GM12875 (cell line): ENCODE results near the gene ZFHX3.

Experiments used
- H3K4me3 ChIP-seq: one replicate; pipeline ENCODE4 v1.5.1; 2011; ENCODE audit warnings: low read depth, low read length, control low read depth
- TF ChIP-seq, protein P1 (sequence below): IDR thresholded peaks from 2 replicates; pipeline ENCODE4 v1.5.1; 2011; ENCODE audit warnings: low read depth, mild to moderate bottlenecking, control low read depth, inconsistent platforms, low read length, moderate library complexity, borderline replicate concordance; ENCODE audit not compliant: insufficient read depth

The ZFHX3 gene

DNA sequence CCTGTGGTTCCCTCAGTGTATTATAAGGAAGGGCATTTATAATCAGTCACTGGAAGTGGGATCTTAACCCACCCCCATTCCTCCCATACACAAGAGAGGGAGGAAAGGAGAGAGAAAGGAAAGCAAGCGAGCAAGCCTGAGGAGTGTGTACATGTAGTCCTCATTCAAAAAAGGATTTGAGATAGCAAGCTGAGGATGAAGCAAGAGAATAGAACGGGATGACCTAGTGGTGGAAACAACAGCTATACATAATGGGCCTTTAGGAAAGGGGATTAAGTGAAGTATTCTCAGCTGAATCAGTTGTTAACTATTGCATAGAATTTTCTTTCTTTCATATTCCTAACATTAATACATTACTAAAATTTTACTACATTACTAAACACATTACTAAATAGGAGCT lies 281.4 kb downstream of the ZFHX3 start:
- TF ChIP-seq, protein P1, sequence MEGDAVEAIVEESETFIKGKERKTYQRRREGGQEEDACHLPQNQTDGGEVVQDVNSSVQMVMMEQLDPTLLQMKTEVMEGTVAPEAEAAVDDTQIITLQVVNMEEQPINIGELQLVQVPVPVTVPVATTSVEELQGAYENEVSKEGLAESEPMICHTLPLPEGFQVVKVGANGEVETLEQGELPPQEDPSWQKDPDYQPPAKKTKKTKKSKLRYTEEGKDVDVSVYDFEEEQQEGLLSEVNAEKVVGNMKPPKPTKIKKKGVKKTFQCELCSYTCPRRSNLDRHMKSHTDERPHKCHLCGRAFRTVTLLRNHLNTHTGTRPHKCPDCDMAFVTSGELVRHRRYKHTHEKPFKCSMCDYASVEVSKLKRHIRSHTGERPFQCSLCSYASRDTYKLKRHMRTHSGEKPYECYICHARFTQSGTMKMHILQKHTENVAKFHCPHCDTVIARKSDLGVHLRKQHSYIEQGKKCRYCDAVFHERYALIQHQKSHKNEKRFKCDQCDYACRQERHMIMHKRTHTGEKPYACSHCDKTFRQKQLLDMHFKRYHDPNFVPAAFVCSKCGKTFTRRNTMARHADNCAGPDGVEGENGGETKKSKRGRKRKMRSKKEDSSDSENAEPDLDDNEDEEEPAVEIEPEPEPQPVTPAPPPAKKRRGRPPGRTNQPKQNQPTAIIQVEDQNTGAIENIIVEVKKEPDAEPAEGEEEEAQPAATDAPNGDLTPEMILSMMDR, result no peak
- H3K4me3 ChIP-seq, result no peak overlapping the region

DNA sequence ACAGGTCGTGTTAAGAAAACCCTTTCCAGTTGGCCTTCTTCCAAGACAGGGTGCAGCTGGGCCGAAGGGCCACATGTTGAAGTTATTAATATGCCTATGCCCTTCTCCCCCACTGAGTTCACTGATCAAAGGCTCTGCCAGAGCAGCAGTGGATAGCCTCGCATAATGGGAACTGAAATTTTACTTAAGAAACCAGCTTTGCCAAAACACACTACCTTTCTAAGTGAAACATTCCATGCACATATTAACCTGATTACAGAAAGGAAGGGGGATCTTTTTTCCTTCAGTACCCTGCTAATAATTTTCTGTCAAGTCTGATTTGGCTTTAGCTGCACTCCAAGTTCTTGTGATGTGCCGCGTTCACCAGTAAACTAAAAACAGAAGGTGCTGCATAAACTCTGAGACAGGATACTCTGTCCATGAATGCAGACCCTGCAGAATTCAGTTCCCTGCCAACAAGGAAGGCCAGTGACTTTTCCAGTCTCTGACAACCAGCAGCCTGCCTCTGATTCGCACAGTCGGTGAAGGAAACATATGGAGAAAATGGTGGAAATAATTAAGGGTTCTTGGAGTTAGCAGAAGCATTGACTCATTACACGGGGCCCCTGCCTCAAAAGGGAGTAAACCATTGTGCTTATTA lies 283.8 kb downstream of the ZFHX3 start:
- no peak overlapping the region for H3K4me3 ChIP-seq
- TF ChIP-seq, protein P1, result no peak

DNA sequence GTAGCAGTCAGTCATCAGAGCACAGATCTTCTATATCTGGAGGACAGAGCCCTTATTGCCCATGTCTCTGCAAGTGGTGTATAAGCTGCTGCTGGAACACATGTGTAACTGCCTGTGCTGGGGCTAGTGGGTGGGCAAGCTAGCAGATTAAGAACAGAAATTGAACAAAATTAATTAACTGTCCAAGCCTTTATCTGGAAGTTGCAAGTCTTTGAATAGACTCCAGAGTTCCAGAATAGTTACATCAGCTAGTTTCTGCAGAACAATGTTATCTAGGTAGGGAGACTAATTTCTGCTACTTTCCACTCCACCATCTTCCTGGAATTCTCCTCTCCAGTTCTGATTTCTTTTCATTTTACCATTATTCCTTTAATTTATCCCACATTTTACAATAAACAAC lies 287.3 kb downstream of the ZFHX3 start:
- no peak overlapping the region for H3K4me3 ChIP-seq
- TF ChIP-seq, protein P1, result no peak

DNA sequence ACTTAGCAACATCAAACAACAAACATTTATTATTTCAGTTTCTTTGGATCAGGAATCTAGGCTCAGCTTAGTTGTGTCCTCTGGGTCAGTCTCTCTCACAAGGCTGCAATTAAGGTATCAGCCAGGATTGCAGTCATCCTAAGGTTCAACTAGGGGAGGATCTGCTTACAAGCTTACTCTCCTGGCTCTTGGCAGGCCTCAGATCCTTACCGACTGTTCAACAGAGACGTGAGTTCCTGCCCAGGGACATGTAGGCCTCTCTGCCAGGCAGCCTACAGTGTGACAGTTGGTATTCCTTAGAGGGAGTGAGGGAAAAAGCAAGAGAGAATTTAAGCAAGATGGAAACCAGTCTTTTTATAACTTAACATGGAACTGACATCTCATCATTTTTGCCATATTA lies 294.0 kb downstream of the ZFHX3 start:
- TF ChIP-seq, protein P1, result no peak
- no peak overlapping the region for H3K4me3 ChIP-seq

DNA sequence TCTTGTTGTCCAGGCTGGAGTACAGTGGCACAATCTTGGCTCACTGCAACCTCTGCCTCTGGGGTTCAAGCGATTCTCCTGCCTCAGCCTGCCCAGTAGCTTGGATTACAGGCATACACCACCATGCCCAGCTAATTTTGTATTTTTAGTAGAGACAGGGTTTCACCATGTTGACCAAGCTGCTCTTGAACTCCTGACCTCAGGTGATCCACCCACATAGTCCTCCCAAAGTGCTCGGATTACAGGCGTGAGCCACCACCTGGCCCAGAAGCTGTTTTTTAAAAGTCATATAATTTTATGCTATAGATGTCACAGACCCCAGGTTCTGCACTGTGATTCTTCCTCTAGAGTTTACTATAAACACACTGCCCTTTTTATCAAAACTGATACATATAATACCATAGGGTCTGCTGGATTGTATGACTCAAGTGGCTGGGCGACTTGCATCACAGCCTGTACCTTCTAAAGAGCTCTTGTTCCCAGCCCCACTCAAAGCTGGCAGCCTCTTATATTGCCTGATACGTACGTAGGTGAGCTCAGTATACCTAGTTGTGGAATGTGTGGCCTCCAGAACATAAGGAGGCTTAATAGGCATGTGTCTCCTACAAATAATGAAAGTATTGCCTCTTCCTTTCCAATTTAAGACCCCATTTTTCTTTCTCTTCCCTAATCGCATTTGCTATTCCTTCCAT lies 295.8 kb downstream of the ZFHX3 start:
- H3K4me3 ChIP-seq, result no peak overlapping the region
- TF ChIP-seq, protein P1, result no peak

DNA sequence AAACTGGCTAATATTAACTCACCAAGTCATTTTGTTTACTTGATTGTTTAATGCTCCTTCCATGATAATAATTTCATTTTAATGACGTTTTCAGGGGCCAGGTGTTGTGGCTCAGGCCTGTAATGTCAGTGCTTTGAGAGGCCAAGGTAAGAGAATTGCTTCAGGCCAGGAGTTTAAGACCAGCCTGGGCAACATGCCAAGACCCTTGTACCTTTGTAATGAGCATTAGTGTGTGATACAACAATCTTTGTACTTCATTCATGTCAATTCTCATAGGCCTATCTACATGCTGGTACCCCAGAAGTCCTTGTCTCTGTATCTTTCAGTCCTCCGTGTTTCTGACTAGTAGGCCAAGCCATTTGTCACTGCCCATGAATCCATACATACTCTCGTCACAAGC lies 296.9 kb downstream of the ZFHX3 start:
- H3K4me3 ChIP-seq, result no peak overlapping the region
- TF ChIP-seq, protein P1, result no peak

DNA sequence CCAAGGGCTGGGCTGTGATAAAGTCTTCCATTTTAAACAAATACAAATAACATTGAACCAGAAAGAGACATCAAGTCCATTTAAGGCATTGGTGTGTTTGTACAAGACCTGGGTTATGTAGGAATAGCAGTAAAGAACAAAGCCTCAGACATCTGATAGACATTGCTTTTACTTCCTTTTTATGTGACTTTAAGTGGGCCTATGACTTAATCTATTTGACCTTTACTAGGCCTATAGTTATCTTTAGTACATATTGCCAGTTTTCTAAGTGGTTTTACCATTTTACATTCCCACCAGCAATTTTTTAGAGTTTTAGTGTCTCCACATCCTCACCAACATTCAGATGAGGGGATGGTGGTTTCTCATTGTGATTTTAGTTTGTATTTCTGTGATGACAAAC lies 298.8 kb downstream of the ZFHX3 start:
- TF ChIP-seq, protein P1, result no peak
- no peak overlapping the region for H3K4me3 ChIP-seq
